Activated CD4-positive, alpha-beta T cell treated with anti-CD3 and anti-CD28 coated beads for 24 hours (primary cell): ENCODE measurements around the gene C19orf47.
A peak's percentile ranks its signal among the peaks of the same experiment; 100 is the strongest.

ENCODE experiments used
- DNase-seq, 2 donors: peaks; one replicate each; pipeline ENCODE4 v3.0.0-alpha.2; 2020; ENCODE audit warnings: low read depth in 2 of 2

Gene C19orf47

DNA sequence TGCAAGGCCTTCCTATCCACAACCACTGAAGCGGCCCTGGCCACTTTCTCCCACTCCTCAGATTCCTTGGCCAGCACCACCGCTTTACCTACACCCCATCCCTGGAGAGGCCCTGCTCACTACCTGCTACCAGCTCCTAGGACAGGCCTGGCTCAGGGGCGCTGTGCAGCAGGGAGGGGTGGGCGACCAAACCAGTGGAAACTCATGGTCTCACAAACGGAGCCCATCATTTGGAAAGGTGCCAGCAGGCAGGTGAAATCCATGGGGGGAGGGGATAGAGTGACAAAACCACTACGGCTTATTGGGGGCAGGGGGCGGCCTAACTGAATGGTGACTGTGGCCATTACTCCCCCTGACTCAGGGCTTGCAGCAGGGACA lies 27.6 kb downstream of the C19orf47 start:
- no peak for DNase-seq

DNA sequence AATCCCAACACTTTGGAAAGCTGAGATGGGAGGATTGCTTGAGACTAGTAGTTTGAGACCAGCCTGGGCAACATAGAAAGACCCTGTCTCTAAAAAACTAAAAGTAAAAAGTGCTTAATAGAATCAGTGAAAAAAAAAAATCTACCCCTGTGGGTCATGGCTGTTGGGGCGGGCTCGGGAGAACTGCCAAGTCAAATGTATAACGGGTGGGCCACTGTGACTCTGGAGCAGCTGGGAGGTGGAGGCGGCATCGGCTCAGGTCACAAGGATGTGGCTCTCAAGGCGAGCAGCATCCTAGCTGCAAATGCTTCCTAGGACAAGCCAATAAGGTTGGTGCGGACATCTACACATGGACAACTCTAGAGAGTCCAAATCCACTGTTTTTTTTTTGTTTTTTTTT lies 30.9 kb downstream of the C19orf47 start:
- no peak for DNase-seq

DNA sequence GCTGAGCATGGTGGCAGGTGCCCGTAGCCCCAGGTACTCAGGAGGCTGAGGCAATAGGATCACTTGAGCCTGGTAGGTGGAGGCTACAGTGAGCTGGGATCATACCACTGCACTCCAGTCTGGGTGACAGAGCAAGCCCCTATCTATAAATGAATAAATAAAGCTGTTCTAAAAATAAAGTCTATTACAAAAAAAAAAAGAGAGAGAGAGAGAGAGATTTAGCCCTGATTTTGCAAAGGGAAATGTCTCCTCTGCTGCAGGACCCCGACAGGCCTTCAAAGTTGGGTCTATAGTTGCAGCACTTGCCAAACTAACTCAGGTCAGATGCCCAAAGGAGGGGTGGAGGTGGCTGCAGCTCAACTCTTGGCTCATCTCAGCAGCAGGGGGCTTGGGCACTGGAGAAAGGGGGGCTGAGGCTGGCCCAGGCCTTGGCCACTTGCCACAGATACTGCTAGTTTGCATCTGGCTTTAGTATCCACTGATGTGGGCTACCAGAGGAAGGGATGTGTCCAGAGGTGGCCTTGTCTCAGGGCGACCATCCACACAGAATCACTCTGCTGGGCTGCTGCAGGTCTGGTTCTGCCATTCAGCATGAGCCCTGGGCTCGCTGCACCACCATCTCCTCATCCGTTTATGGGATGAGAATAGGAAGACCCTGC lies 32.3 kb downstream of the C19orf47 start:
- no peak for DNase-seq

DNA sequence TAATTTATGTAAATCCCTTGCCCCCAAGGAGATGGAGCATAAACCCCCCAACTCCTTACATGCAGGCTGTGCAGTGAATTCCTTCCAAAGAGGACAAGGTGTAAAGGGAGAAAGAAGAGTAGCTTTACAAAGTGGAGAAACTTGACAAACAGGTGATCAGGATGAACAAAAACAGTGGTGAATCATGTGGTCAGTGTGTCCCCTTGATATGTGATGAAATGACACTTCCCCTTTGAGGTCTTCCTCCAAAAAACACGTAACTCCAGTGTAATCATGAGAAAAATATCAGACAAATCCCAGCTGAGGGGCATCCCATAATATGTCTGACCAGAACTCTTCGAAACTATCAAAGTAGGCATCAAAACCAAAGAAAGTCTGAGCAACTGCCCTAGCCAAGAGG lies 33.5 kb downstream of the C19orf47 start:
- DNase-seq: no peak

DNA sequence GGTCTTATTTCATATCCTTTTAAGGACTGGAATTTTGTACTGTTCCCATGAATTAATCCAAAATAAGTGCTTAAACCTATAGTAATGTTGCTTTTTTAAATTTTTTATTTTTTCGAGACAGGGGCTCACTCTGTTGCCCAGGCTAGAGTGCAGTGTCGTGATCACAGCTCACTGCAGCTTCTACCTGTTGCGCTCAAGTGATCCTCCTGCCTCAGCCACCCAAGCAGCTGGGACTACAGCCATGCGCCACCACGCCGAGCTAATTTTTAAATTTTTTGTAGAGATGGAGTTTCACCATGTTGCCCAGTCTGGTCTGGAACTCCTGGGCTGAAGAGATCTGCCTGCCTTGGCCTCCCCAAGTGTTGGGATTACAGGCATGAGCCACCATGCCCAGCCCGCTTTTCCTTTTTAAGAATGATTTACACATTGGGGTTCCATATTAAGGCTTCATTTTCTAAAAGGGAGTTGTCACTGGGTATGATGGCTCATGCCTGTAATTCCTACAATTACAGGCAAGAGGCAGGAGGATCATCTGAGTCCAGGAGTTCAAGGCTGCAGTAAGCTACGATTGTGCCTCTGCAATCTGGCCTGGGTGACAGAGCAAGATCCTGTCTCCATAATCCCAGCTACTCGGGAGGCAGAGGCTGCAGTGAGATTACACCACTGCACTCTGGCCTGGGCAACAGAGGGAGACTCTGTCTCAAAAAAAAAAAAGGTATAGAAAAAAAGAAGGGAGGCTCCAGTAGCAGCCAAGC lies 34.8 kb downstream of the C19orf47 start:
- no peak for DNase-seq

DNA sequence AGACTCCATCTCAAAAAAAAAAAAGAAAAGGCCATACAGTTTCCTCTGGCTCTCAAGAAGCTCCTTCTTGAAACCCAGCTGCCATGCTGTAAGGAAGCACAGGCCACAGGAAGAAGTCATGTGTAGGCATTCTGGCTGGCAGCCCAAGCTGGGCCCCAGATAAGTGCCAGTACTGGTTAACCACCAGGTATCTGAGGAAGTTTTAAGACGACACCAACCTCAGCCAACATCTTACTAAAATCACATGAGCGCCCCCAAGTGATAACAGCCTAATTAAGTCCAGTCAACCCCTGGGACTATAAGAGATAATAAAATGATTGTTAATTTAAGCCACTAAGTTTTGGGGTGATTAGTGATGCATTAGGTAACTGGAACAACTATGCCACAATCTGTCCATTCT lies 35.7 kb downstream of the C19orf47 start:
- no peak for DNase-seq

DNA sequence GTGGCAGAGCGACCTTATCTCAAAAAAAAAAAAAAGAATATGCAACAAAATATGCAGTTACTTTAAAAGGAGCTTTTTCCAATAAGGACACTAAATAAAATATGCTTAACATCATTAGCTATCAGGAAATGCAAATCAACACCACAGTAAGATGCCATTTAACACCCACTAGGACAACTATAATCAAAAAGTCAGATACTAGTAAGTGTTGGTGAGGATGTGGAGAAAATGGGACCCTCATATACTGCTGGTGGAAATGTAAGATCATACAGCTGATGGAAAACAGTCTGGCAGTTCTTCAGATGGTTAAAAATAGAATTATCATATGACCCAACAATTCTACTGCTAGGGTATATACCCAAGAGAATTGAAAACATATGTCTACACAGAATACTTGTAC lies 38.5 kb downstream of the C19orf47 start:
- DNase-seq: no peak

DNA sequence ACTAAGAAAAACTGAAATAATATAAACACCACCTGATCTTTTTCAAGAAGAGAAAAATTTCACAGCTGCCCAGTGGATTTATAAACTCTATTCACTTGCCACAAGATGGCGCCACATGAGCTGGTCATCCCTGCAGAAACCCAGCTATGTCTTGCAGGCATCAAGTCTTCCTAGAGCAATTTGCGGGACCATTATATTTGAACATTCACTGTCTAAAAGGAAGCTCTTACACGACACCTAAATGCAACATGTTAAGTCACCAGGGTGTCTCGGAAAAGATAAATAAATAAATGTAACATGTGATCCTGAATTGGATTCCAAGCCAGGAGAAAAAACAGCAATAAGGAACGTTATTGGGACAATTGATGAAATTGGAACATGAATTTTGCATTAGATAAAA lies 42.8 kb downstream of the C19orf47 start:
- peak; percentile 58 to 60 for DNase-seq

DNA sequence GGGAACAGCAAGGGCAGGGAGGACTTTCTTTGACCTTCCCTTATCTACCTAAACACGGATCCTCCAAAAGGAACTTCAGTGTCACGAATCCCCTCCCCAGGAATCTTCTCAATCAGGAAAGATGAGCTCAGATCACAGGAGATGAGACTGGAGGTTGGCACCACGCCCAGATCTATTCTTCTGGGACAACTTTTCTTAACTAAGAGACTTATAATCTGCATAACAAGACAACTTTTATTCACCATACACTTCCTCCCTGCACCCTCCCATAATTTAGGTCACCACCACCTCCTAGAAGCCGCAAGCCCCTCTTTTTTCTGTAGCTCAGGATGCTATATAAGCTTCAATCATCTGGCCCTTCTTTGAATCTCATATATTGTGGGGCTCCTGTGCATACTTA lies 43.9 kb downstream of the C19orf47 start:
- DNase-seq: no peak

DNA sequence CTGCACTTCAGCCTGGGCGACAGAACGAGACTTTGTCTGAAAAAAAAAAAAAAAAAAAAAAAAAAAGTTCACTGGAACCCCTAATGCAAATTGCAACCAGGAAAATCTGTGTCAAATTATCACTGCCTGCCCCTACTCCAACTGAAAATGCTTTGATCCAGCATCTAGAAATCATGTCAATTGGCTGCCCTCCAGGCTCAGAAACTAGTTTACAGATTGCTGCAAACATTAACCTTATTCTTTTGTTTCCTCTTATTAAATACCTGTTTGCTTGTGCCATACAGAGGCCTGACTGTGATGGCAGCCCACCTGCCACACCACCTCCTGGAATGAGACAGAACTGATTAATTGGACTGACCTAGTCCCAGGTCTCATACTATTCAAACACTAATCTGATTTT lies 44.4 kb downstream of the C19orf47 start:
- DNase-seq: no peak

DNA sequence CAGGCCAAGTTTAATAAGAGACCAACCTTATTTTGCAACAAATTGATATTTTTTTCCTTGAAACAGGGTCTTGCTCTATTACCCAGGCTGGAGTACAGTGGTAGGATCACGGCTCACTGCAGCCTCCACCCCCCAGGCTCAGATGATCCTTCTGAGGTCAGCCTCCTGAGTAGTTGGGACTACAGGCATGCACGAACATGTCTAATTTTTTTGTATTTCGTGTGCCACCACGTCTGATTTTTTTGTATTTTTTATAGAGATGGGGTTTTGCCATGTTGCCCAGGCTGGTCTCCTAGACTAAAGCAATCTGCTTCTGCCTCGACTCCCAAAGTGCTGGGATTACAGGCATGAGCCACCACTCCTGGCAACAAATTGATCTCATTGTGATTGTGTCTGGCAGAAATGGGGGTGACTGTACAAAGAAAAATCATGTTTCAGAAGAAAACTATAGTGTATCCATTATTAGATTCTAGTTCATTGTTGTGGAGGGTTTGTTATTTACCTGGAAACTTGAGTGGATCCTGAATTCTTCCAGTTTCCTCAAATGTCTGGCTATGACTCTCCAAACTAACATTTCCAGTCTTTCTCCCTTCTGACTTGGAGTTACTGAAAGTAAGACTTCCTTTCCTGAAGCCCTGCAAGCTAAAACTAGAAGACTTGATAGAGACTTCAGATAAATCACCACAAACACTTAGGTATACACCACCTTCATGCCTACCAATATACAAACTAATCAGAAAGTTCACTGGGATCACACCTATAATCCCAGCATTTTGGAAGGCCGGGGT lies 45.8 kb downstream of the C19orf47 start:
- no peak for DNase-seq

DNA sequence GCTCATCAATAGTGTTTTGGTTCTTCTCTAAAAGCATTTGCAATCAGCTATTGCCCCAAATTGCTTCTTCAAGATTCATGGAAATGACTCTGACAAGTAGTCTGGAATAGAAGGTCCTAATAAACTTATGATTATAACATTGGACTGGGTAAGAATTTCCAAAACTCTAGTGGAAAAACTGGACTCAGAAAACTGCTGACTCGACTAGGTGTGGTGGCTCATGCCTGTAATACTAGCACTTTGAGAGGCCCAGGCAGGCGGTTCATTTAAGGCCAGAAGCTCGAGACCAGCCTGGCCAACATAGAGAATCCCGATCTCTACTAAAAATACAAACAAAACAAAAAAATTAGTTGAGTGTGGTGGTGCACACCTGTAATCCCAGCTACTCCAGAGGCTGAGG lies 47.5 kb downstream of the C19orf47 start:
- no peak for DNase-seq

DNA sequence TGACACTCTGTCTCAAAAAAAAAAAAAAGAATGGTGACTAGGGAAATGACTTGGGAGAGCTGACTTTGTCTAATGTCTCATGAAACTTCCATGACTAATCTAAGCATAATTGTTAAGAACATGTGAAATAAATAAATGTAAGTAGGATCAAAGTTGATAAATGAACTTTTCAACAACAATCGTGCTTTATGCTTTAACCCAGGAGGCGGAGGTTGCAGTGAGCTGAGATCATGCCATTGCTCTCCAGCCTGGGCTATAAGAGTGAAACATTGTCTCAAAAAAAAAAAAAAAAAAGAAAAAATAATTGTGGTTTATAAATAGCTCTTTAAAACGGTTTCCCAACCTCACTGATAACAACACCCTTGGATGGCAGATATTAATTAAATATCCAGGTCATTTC lies 50.2 kb downstream of the C19orf47 start:
- DNase-seq: no peak

DNA sequence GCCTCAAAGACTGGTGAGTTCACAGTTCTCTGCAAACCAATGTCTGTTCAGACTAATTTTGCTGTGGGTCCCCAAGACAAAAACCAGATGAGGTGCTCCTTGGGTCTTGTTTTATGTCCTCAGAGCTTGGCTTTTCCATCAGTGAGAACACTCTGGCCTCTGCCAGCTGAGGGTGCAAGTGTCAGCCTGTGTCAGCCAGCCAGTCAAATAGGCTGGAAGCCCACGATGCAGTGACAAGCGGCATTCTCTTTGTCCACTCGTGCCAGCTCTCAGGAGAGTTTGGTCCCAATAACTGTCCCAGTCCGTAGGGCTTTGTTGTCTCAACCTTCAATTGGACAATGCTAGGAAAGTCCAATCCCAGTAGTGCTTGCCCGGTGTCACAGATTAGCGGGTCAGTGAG lies 53.6 kb downstream of the C19orf47 start:
- no peak for DNase-seq

DNA sequence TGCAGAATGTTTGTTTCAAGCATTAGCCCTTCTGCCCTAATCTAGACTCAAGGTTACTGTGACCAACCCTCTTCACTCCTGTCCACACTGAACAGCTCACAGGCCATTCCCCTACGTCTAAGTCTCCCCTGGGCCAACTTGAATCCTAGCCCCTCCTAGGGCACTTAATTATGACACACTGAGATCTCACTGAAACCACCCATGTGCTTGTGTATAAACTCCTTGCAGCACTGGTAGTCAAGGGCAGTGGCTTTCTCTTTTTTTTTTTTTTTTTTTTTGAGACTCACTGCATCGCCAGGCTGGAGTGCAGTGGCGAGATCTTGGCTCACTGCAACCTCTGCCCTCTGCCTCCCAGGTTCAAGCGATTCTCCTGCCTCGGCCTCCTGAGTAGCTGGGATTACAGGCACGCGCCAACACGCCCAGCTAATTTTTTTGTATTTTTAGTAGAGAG lies 61.2 kb downstream of the C19orf47 start:
- DNase-seq: no peak

DNA sequence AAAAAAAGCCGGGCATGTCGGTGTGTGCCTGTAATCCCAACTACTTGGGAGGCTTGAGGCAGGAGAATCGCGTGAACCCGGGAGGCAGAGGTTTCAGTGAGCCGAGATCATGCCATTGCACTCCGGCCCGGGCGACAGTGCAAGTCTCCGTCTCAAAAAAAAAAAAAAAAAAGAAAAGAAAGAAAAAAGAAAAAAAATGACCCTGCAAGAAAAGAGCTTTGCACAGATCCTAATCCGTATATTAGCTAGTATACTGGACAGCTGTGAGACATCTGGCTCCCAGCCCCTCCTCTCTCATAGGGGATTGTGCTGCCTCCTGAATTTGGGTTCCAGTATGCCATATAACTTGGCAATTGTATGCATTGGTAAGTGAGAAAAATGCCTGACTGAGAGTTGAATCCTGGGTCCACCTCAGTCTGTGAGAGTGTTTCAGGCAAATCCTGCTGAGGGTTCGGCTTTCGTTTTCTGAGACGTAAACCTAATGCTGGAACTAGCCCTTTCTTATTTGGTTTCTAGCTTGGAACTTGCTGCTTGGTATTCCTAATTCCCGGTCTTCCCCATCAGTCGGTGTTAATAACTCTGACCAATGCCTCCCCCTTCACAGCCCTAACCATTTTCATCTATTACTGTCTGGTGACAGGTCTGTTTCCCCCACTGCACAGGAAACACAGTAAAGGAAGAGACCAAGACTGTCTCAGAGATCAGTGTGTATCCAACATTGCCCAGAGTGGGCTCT lies 61.8 kb downstream of the C19orf47 start:
- DNase-seq: no peak

DNA sequence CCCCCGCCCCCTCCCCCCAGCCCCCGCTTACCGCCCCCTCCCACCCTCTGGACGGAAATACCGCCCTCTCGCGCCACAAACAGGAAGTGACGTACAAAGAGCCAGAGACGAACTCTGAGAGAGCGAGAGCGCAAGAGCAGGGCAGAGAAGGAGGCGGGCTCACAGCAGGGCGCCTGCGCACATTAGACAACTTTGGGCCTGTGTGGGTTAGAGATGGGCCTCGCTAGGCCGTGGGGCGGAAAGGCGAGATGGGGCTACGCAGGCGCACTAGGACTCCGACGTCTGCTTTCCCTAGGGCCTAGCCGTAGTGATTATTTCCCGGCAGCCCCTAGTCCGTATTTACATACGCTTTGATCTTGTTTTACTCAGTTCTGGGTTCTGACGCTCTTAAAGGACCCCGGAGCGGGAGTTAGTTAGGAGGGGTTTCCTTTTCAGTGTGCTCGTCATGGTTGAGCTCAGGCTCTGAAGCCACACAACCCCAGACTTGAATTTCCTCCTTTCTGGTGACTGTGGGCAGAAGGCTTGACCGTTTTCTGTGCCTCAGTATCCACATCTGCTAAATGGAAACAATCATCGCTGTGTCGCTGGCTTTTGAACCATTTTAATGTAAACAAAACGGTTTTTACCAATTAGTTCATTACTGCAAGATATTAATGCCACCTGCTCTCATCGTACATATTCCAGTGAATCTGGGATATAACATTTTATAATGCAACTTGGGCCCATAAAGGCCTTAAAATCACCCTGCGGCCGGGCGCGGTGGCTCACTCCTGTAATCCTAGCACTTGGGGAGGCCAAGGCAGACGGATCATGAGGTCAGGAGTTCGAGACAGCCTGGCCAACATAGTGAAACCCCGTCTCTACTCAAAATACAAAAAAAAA lies 62.6 kb downstream of the C19orf47 start:
- peak; percentile 92 to 95 for DNase-seq

DNA sequence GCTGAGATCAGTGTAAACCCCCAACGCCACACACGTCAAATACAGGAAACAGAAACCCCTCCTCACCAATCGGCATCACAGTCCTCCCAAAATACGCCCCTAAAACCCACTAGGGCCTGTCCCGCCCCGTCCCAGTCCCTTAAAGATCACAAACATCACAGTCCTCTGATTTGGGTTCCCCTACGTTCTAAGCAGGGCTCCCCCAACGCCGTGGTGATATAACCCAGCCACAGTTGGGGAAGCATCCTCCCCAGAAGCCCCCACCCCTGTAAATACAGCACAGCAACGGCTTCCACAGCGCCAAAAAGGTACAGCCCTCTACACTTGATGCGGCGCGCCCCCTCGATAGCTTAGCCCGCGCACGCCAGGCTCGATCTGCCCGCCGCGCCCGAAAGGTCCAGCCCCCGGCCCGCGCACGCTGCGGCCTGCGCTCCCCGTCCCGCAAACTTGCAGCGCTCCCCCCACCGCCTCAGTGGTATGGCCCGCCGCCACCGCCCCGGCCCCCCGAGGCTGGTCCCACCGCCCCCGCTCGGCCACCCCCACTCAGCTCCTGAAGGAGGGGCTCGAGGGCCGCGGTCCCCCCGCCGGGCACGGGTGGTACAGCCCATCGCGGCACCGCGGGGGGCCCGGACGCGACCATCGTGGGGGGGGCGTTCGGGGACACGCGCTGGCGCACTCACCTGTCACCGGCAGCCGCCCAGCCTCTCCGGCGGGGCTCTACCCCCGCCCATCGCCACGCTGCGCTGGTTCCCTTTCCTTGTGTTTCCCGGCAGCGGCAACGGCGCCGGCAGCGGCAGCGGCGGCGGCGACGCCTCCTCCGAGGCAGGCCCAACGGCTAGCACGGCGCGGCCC lies 63.5 kb downstream of the C19orf47 start, which contains the start of gene AKT2:
TSS of gene AKT2 (minus strand) at position 845 of the 852 bp plus-strand sequence. CDS start 20,078 bp downstream, outside the sequence.
- peak; percentile 21 to 38 for DNase-seq

DNA sequence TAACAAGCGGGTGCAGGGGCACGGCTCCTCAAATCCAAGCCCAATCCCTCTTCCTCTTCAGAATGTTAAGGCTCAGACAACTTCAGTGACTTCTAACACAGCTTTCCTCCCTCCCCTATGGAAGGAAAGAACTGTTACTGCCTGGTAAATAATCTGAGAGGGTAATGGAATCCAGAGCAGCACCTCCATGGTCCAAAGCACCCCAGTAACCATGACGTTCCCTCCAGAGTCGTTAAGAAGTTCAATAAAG lies 64.0 kb downstream of the C19orf47 start:
- DNase-seq: no peak
